GM21381 (cell line): ENCODE measurements around the gene CCNYL1.

ENCODE experiments used
- ATAC-seq: cut with Tn5 transposase; IDR thresholded peaks from one replicate; pipeline ENCODE4 v1.9.1; 2021; ENCODE audit warnings: mild to moderate bottlenecking, moderate library complexity; ENCODE audit not compliant: unreplicated experiment

Gene CCNYL1

DNA sequence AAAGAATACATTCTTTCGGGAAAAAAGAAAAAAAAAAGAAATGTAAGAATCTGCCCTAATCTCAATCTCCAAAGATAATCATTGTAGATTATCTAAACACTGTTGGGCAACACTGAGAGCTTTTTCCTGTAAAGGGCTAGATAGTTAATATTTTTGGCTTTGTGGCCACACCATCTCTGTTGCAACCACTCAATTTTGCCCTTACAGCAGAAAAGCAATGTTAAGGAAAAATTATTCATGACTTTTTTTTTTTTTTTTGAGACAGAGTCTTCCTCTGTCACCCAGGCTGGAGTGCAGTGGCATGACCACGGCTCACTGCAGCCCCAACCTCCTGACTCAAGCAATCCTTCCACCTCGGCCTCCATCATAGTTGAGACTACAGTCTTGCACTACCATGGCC lies 75.6 kb downstream of the CCNYL1 start:
- ATAC-seq = no peak

DNA sequence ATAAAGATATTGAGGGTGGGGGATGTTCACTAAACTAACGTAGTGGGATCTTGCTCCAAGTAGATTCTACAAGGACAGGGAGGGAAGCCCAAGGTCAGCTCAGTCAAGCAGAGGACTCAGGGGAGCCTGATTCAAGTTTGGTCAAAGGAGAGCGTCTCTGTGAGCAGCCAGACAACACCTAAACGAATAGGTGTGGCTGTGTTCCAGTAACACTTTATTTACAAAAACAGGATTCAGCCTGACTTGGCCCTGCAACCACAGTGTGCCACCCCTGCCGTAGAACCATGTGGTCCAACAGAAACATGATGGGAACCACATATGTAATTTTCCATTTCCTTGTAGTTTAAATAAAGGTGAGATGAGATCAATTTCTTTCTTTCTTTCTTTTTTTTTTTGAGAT lies 76.4 kb downstream of the CCNYL1 start:
- ATAC-seq = no peak

DNA sequence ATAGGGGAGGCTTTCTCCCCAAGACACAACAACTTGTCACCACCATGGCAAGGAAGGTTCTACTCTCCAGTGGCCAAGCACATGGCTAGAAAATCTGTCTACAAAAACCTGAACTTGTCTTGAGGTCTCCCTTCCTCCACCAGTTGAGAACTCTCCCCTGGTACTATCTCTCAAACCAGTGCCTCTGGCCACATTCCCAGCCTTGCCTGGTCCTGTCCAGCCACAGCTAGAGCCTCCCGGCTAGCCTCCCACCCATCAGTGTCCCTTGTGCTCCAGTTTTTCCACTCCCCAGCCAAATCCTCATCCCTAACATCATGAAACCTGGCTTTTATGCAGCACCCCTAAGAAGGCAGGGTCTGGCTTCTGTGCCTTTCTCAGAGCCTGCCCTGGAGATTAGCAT lies 79.5 kb downstream of the CCNYL1 start:
- ATAC-seq = no peak

DNA sequence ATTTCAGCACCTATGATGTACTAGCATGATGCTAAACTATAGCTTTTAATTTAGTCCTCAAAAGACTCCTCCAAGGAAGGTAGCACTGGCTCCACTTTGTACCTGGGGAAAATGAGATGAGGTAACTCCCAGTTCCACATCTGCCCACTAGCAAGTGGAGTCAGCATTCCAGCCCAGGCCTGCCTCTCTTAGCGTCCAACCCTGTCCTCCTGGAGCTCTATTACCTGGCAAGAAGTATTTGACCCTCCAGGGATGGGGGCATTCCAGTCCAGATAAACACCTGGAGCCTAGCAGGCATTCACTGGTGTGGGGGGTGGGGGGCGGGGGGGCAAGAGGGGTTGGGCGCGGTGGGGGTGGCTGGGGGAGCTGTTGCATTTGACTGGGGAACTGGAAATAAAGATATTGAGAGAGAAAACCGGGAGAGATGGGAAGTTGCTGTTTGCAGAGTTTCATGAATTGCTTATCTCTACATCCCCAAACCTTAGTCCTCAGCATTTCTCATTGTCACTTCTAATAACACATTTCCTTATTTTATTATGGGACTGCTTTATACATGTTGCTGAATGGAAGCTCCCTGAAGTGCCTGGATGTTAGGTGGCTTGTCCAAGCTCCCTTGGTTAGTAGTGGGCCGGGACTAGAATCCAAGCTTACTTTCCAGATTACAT lies 80.3 kb downstream of the CCNYL1 start:
- no peak for ATAC-seq

DNA sequence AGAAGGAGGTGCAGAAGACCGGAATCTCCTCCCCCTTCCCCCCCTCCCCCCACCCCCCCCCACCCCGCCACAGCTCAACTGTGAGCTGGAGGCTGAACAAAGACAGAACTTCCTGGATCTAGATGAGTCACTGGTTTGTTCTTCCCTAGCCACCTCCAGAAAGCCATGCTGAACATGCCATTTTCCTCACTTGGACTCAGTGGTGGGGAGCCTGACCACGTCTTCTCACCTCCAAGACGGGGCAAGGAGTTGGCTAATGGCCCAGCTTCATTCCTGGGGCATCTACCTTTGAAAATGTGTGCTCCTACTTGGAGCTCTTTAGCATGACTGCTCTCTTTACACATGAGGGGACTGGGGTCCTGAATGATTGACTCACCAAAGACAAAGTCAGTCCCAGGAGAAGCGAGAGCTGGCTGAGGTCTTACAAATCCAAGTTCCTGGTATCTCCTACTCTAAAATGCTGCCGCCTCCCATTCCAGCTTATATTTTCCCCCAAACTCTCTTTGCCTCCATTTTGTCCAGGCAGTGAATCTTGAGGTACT lies 80.9 kb downstream of the CCNYL1 start:
- no peak for ATAC-seq

DNA sequence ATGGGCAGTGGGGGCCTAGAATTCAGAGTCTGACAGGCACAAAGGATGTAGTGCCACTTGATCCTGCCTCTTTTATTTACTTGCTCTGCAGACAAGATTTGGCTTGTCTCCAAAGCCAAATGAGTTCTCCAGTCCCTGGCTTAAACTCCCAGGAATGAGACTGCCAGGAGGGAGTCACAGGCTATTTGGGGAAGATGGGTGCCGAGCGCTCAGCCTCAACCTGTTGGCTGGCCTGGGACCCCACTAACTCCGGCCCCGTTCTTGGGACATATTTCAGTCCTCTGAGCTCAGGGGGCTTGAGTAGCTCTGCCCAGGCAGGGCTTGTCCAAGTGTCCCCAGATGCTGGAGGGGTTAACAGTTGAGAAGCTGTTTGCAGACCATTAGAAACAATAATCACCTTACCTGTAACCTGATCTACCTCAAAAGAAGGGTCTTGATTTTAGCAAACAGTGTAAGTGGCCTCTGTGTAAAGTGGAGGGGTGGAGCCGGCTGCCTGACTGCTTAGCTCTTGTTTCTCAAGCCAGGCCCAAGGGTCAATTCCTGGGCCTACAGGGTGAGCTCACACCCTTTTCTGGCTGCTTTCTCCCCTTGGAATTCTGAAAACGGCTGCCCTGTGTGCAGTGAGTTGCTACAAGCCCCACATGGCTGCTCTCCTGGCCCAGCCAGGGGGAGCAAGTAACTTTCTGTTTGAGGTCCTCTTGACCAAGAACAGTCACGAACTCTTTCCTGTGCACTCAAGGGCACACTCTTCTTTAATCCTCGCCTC lies 85.3 kb downstream of the CCNYL1 start:
- no peak for ATAC-seq

DNA sequence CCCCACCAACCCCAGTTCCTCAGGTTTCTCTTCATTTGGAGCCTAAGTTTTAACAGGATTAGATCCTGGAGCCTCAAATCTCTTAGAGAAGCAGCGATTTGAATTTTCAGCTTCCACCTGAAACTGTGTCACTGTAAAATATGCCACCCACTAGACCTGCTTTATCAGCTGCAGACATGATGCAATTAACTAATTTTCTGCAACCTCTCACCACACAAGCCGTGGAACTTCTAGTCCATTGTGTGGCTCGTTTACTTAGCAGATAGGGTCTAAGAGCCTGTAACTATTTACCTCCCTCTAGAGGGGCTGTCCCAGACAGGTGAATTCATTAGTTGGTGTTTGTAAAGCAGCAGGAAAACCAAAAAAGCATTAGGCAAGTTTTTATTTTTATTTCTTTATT lies 89.8 kb downstream of the CCNYL1 start:
- no peak for ATAC-seq

DNA sequence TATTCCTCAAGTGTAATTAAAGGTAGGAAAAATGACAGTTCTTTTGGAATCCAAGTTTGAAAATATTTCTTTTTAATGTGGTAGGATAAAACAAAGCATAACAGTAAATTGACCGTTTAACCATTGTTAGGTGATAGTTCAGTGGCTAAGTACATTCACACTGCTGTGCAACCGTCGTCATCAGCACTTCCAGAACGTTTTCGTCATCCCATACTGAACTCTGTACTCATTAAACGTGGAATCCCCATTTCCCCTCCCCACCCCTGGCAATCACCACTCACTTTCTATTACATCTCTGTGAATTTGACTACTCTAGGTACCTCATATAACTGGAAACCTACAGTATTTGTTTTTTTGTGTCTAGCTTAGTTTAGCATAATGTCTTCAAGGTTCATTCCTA lies 91.2 kb downstream of the CCNYL1 start:
- no peak for ATAC-seq
